ENCODE results near the gene CDK1. TPM values are rescaled to one million over a fixed set of nuclear protein-coding genes. Genes with fewer than 3 reads are reported as not detected.
"Not testable (repeated sequence)": the region's sequence is repeated elsewhere in the genome, so short reads cannot be mapped to it uniquely, and the experiment has no call there.

CDK1 gene
- polyA plus RNA-seq, 3 donors = 62.0 to 94.0 (median 72.9) TPM

- DNase-seq (ENCODE audit: extremely low read depth in 1 of 11, low read depth in 9 of 11, low spot score in 4 of 11) = not testable (repeated sequence)
Observed at GRCh38 chr10:60832136-60832535, 53.9 kb downstream of the CDK1 start.

GRCh38 chr10:60834401-60834800, 56.1 kb downstream of the CDK1 start:
- no peak for DNase-seq (ENCODE audit: extremely low read depth in 1 of 11, low read depth in 9 of 11, low spot score in 4 of 11)

GRCh38 chr10:60835049-60835448, 56.8 kb downstream of the CDK1 start:
- no peak for DNase-seq (ENCODE audit: extremely low read depth in 1 of 11, low read depth in 9 of 11, low spot score in 4 of 11)

GRCh38 chr10:60841227-60841626, 62.9 kb downstream of the CDK1 start:
- DNase-seq (ENCODE audit: extremely low read depth in 1 of 11, low read depth in 9 of 11, low spot score in 4 of 11) = not testable (repeated sequence)

DNA sequence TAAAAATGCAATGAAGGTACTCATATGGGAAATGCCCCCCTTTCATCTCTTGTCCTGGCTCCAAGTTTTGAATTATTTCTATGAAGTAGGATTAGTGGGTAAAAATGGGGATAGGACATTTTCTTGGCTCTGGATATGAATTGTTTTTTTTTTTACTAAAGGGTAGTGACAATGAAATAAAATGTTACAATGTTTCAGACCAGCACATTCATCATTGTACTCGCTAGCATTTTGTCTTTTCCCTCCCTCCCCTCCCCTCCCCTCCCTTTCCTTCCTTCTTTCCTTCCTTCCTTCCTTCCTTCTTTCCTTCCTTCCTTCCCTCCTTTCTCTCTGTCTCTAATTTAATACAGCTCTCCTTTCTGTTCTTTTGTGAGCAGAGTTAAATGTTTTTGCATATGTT, 64.4 kb downstream of the CDK1 start:
- DNase-seq (ENCODE audit: extremely low read depth in 1 of 11, low read depth in 9 of 11, low spot score in 4 of 11) = no peak

Other genes starting within 250 kb of the CDK1 start
- gene RHOBTB1, start 165.7 kb downstream of the CDK1 start, polyA plus RNA-seq (ENCODE audit: insufficient read length in 3 of 3) = 10 to 100 TPM; 75.5 to 97.7 (median 80.9) TPM

All from renal cortex interstitium (tissue), 11 donors.